SKM-1 treated with dmso at 0.1 percent for 144 hours (cell line): ENCODE measurements around the gene MREG.
"Not testable (repeated sequence)": the region's sequence is repeated elsewhere in the genome, so short reads cannot be mapped to it uniquely, and the experiment has no call there.

ENCODE experiments used
- DNase-seq: peaks from one replicate; lab custom pipeline; 2025; ENCODE audit not compliant: unreplicated experiment; lab: John Stamatoyannopoulos, UW

The MREG gene

DNA sequence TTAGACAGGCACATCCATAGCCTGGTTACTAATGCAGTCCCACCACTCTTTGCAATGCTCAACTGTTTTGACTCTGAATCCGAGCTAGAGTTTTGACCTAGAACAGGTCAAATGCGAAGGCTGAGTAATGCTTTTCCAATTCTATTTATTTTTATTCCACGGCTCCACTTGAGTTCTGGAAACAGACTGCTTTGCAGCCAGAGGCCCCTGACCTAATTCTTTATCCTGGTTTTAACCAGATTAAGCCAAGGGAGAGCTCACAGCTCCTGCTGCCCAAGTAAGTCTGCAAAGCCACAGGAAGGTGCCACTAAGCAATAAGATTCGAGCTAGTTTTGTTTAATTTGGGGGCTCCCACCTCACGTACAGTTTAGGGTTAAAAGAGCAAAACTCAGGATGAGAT, 51.4 kb downstream of the MREG start:
- DNase-seq: no peak

DNA sequence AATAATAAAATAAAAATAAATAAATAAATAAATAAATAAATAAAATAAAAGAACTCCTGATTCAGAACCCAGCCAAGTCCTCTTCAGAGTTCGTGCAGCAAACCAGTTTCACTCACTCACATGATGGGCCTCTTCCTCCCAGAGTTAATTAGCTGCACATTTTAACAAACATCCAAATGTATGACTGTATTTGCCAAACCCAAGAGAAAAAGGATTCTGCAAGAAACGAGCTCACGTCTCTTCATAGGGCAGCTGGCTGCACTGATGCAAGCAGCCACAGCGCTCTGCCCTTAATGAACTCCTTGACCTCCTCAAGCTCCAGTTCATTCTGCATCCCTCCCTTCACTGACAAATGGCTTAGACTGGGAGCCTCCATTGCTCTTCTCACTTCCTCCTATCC, 55.1 kb downstream of the MREG start:
- DNase-seq: no peak

DNA sequence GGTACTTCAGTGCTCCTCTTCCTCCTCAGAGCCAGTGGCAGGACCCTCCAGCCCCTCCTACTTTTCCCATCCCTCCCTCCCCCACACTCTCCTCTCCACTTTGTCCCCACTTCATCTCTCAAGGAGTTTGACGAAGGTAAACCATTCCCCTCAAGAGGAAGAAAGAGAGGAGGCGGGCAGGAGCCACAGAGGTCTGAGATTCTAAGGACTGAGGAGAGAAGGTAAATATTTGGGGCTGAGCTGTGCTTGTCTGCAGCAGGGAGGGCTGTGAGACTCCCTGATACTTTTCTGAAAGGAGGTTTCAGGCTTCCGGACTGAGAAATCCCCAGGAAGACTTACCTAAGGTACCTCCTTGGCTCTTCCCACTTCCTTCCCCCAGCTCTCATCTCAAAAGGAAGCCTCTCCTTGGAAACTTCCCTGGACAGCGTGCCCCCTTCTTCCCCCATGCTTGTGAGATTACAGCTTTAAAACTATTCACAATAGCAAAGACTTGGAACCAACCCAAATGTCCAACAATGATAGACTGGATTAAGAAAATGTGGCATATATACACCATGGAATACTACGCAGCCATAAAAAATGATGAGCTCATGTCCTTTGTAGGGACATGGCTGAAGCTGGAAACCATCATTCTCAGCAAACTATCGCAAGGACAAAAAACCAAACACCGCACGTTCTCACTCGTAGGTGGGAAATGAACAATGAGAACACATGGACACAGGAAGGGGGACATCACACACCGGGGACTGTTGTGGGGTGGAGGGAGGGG, 55.8 kb downstream of the MREG start:
- not testable (repeated sequence) for DNase-seq

DNA sequence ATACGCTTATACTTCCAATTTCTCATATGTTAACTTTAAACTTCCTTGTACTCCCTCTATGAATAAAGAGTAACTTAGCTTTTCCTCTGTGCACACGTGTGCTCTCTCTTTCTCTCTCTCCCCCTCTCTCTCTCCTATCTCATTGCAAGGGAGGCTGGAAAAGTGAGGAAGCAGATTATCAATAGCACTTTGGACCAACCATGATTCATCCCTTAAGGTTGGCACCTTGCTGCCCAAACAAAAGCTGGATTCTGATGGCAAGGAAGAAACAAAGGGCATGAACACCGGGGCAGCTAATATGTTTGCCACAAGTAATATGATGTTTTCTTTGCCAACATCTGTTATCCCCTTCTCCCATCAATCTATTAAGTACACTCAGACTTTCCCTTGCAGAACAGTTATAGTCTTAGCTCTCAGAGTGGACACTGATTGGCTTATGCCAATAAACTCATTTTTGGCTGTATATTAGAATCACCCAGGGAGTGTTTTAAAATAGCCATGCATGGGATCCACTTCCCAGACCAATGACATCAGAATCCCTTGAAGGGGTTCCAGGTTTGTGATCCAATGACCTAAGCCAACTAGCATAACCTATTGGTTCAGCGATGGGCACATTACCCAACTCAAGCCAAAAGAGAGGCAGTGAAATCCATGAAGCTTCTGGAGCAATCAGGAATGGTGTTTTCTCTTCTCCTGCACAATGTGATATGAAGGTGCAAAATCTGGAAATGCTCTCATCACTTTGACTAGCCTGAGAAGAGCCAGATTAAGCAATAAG, 60.3 kb downstream of the MREG start:
- DNase-seq: no peak

DNA sequence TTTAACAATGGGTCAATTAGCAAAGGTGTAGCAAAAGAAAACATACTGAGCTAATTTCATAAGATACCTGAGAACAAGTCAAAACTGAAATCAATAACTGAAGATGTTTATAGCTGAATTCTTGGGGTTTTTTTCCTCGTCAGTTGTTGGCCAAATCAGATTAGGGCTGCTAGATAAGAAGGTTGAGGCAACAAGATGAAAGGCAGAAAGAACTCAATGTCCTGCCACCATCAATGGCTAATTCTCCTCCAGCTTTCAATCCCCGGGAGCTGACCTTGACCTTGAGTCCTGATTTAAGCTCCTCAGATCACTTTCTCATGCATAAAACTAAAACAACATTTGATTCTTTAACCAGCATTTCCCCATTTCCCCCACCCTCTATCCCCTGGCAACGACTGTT, 61.8 kb downstream of the MREG start:
- DNase-seq: no peak

DNA sequence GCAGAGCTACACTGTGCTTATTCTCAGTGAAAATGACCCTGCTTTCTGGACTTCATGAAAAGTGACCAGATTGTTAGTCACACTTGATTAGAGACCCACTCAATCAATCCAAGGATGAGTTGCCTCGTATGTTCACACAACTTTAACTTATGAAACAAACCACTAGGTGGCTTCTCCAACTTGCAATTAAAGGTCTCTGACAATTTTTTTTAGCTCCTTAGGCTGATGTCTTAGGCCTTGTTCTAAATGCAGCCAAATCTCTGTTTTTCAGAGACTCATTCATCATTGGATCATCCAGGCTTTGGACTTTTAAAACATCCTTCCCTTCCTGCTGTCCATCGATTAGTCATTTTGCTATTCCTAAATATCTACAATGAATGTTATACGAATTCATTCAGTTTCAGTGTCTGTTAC, 63.4 kb downstream of the MREG start:
- DNase-seq: peak; percentile 17

DNA sequence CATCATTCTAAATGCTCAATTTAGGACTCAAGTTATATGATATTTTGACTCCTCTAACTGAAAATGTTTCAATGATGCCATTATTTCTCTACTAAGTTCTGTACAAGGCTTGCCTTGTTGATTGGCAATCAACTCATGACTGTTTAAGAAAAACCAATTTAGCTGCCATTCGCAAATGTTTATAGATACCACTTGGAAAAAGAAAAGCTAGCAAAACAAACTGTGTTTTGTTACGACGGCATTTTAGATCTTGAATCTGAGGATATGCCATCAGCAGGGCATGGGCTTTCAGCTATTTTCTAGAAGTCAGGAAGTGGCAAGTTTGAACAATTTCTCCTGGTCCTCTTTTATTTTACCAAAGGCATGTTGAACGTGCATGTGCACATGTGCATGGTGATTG, 65.3 kb downstream of the MREG start:
- DNase-seq: no peak

DNA sequence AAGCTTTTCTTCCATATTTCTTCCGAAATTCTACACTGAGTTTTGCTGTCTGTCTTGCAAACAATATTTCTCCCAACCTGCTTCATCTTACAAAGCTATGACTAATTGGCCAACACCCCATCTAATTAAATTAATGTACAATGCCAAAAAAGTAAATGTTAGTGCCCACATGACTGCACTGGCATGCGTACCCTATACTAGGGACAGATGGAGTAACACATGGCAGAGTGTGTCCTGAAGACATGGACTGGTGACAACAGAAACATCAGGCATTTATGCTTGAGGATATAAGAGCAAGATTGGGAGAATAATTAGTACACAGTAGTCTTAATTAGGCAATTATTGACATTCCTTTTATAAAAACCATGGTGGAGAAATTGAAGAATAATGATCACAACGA, 66.8 kb downstream of the MREG start:
- no peak for DNase-seq

DNA sequence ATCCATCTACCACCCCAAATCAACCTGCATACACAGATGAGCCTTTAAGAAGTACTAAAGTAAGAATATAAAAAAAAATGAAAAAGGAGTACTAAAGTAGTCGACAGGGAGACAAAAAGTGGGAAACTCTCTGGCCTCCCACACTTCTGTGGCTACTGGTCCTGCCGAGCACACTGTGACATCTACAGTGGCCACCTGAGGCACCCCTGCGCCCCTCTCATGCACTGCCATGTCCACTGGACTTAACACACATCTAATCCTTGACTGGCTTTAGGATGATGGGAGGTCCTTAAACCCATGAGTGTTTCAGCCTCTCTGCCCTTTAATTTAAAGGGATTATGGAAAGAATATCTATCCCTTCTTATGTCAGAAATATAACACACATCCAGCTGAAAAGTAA, 71.2 kb downstream of the MREG start:
- DNase-seq: no peak

DNA sequence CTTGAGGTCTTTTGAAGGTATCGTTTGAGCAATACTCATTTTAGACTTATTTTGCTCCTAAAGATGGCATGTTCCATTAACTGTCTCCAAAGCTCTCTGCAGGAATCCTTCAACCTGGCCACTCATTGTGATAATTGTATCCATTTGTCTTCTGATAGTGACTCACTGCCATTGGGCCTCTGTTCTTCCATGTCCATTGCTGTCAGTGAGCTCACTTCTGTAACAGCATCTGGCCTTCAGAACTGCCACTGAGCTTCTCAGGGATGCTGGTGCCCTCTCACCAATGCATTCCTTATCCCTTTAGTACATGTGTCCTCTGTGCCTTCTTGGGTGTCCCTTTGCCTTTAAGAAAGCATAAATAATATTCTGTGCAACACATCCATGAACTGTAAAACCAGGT, 71.6 kb downstream of the MREG start:
- no peak for DNase-seq

DNA sequence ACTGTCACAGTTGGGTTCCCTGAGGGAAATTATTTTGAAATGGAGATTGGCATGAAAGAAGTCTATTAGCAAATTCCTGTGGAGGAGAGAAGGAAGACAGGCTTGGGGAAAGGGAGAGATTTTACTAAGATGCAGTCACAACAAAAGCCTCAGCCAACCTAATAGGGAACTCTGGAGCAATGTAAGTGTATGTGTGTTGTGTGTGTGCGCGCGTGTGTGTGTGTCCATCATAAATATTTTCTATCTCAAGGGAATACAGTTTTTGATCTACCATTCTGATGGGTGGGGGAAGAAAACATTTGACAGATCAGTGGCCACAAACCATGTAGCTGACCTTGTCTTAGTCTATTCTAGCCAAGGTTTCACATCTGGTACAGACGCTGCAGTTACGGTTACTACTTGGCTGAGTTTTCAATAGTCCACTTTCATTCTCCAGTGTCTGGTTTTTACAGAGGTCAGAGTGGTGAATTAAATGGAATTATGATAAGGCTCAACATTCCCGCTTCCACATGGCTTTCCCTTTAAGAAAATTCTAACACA, 72.6 kb downstream of the MREG start:
- DNase-seq: no peak

DNA sequence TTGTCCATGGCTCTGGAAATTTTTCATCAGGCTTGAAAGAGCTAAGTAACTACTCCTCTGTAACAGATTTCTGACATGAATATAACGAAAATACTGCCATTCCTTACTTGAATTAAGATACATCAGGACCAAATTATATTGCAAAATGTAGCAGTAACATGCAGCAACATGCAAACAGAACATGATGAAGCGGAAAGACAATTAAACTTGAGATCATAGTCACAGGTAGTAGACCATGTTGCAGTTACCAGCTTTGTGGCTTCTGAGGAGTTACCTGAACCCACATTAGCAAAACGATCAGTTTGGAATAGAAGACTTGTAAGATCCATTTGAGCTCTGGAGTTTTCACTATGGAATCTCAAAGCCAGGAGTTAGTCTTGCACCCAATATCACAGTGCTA, 76.2 kb downstream of the MREG start:
- DNase-seq: no peak

DNA sequence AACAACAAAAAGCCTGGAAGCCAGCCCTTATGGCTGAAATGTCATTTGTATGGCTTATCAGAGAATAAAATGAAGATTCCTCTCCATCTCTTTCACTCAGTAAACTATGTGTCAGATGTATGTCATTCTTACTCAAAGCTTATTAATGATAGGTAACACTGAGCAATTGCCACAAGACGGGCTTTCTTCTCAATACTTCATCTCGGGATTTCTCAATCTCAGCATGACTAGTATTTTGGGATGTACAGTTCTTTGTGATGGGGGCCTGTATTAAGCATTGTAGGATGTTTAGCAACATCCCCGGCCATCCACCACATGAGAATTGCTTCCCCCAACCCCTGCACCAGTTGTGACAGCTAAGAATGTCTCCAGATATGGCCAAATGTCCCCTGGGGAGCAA, 80.2 kb downstream of the MREG start:
- DNase-seq: no peak

DNA sequence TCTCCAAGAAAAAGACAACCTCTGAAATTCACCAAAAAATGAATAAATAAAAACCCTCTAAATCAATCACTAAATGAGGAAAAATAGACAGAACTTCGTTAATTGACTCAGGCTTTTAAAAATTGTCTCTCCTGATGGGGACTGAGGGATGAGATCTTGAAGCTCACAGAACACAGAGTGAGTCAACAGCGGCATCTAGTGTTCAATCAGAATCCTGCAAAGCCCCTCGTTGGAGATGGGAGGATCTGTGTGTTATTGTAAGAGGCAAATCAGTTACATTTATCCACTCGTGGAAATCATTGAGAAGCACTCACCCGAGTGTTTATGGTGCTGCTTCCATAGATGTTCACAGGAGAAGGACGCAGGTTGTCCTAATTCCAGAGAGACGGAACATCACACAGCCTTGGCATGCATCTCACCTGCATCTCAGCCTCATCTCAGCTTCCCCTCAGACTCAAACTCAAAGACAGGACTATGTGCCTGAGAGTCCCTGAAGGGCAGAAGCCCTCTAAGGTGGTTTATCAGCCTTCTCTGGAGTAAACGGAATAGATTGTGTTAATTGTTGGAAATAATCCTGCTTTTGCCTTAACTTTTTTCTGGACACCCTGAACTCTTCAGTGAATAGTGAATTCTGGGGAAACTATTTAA, 82.0 kb downstream of the MREG start:
- DNase-seq: peak; percentile 38

DNA sequence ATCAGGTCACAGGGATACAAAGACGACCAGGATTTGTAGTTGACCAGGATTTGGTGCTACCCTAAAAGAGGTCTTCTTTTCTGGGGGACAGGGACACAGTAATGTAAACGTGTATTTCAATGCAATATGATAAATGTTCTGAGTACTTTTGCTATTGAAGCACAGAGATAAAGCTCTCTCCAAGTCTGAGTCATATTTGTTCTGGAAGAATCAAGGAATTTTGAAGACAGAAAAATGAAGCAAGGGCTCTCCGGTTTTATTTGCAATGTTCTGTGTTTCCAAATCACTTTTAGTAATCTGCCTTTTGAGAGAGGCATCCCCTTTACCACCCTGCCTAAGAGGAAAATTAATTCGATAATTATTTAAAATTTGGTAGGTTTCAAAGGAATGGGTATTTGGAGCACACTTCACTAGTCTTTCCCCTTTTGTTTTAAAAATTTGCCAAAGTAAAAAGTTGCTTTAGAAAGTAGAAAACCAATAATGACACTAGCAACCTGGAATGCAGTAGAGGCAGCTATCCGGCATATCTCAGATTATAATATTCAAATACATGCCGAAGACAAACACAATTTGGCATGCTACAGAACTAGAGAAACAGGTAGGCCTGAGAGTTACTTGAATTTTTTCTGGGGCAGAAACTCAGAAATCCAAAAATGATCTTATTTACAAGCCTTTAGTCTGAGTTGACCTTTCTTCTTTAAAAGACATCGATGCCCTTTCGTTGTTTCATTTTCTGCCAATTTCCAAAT, 82.7 kb downstream of the MREG start:
- no peak for DNase-seq

DNA sequence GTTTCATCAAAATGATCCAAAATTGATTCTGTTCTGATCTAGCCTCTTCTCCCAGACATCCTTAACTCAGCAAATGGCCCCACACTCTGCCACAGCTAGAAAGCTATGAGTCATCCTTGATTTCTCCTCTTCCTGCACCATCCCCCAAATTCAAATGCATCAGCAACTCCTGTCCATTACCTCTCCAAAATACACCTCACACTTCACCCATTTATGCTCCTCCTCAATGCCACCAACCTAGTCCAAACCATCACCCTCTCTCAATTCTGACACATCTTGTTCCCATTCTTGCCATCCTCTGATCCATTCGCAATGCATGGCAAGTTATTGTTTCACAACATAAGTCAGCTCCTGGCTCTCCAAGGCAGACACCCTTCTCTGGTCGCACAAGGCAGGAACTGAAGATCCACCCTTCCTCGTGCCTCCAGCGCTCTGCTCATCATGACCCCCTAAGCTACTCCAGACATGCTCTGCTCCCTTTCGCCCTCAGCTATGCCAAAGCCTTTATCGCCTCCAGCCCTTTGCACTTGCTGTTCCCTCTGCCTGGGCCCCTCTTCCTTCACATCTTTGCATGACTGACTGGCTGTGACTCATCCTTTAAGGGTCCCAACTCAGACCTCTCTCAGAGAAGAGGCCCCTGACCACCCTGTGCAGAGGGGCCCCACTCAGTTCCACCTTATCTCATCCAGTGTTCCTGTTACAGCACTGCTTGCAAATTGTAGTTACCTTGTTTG, 83.6 kb downstream of the MREG start:
- no peak for DNase-seq

DNA sequence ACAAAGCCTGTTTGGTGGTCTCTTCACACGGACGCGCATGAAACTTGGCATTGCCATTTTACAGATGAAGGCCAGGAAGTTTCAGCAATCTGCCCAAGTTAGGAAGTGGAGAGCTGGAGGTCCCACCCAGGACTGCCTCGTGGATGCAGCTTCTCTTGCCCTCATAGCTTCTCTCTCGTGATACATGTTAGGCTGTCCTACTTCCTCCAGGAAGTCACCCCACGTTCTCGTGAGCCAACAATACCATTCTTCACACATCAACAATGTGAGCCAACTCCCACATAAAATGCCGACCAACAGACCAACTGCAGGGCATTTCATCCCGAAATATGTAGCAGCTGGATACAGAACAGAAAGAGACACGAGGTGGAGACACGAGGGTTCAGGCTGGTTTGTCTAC, 85.3 kb downstream of the MREG start:
- DNase-seq: no peak

DNA sequence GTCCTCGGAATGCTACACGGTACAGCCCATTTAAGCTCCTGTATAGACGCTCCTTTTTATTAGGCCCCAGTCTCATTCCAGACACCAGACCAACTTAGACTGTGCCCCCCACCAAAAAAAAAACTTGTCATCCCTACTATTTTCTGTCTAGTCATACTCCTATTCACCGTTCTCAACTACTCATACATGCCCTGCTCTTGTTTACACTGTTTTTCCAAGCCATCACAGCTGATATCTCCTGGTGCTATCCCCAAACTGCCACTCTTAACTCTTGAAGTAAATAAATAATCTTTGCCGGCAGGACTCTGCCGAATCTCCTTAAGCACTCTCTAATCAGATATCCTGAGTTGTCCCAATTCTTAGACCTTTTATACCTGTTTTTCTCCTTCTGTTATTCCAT, 86.4 kb downstream of the MREG start:
- not testable (repeated sequence) for DNase-seq

DNA sequence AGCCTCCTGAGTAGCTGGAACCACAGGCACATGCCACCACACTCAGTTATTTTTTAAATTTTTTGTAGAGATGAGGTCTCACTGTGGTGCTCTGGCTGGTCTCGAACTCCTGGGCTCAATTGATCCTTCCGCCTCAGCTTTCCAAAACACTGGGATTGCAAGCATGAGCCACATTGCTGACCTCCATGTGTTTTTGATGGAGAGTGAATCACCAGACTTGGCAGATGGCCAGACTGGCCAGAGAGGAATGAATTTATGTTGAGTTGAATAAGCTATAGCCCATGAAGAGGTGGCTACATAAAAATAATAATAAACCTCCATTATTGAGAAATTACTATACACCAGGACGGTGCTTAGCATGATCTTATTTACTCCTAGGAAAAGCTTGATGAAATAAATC, 91.5 kb downstream of the MREG start:
- no peak for DNase-seq
